GM23248 (cell line): ENCODE measurements around the gene GLE1.

Experiments
- EZH2 ChIP-seq: fragments of 200-600 bp; sonication (generic); IDR thresholded peaks from 2 replicates; pipeline ENCODE4 v1.6.1; 2018; ENCODE audit warnings: antibody characterized with exemption, mild to moderate bottlenecking; ENCODE audit not compliant: insufficient read depth, poor library complexity, severe bottlenecking
- EZH2phosphoT487 ChIP-seq: fragments of 200-600 bp; sonication (generic); IDR thresholded peaks from 2 replicates; pipeline ENCODE4 v1.6.1; 2018; ENCODE audit warnings: antibody characterized with exemption, moderate library complexity, mild to moderate bottlenecking, low read depth; ENCODE audit not compliant: insufficient read depth

- TF ChIP-seq EZH2, result no peak
- TF ChIP-seq EZH2phosphoT487, result no peak
These were observed 42.0 kb downstream of the GLE1 start for GRCh38 chr9:128546504-128546903.
